ENCODE data around the gene TMCC1.
A peak's percentile ranks its signal among the peaks of the same experiment; 100 is the strongest.

TMCC1 gene

DNA sequence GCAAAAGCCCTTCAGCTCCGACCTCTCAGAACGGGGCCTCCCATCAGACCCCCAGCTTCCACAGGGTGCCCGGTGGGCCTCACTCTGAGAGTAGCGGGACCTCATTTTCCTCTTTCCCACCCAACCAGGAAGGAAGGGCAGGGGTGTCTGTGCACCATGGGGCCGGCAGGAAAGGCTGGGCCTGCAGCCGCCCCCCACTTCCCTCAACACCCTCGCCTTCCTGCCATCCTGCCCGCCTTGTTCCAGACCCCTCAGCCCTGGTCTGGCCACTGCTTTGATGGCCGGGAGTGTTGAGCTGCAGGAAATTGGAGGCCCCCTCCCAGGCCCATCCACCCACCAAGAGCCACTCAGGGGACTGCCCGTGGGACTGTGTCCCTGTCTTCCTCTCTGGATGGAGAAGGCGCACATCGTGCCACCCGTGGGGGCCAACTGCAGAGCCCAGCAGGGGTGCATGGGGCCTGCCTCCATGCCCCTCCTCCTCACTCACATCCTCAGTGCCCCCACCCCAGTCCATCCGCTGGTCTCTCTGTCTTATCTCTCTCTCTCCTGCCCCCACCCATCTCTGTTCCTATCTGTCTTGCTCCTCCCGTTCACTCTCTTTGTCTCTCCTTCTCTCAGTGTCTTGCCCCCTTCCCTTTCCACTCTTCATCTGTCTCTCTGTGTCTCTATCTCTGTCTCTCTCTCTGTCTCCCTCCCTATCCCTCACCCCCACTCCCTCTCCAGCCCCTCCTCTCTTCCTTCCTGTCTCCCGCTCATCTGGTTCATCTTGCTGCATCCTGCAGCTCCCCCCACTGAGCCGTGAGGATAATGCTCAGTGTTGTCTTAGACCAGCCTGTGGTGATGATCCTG lies 285.2 kb downstream of the TMCC1 start:
- DNase-seq (ENCODE audit: low read depth, low spot score), result no peak
- H3K27ac ChIP-seq, result no peak overlapping the region

GRCh38 chr3:129607391-129608068 lies 286.0 kb downstream of the TMCC1 start:
- Histone ChIP-seq H3K9me3 (ENCODE audit: low read depth, low read length) (no peaks in the 10 kb centered on the region), H3K27ac (peak overlapping the region; percentile 75), H3K9ac (ENCODE audit: insufficient read length) (peak overlapping the region; percentile 81), H3K36me3 (ENCODE audit: insufficient read depth, low read length) (no peaks in the 10 kb centered on the region), H3K4me3 (peak overlapping the region; percentile 84)
- TF ChIP-seq EZH2 (IDR thresholded peaks at IDR 0.05), result no peak
- TF ChIP-seq FOXP2 (optimal IDR thresholded peaks at IDR 0.05; ENCODE audit: control extremely low read depth, extremely low read length, insufficient read depth), result no peak
- TF ChIP-seq POLR2AphosphoS5 (IDR thresholded peaks at IDR 0.05; ENCODE audit: borderline replicate concordance, low read depth, low read length), result no peak
- DNase-seq (ENCODE audit: low read depth, low spot score), result no peak

More for the DNA sequence above, 285.2 kb downstream of the TMCC1 start:
- Histone ChIP-seq H3K4me3 (peak overlapping the region; percentile 84; the same call in 1 of the 2 replicates), H3K9ac (ENCODE audit: insufficient read length) (peak overlapping the region; percentile 81), H3K36me3 (ENCODE audit: insufficient read depth, low read length) (no peaks in the 10 kb centered on the region), H3K9me3 (ENCODE audit: low read depth, low read length) (no peaks in the 10 kb centered on the region)
- no peak for TF ChIP-seq POLR2AphosphoS5 (IDR thresholded peaks at IDR 0.05; ENCODE audit: borderline replicate concordance, low read depth, low read length)

DNA sequence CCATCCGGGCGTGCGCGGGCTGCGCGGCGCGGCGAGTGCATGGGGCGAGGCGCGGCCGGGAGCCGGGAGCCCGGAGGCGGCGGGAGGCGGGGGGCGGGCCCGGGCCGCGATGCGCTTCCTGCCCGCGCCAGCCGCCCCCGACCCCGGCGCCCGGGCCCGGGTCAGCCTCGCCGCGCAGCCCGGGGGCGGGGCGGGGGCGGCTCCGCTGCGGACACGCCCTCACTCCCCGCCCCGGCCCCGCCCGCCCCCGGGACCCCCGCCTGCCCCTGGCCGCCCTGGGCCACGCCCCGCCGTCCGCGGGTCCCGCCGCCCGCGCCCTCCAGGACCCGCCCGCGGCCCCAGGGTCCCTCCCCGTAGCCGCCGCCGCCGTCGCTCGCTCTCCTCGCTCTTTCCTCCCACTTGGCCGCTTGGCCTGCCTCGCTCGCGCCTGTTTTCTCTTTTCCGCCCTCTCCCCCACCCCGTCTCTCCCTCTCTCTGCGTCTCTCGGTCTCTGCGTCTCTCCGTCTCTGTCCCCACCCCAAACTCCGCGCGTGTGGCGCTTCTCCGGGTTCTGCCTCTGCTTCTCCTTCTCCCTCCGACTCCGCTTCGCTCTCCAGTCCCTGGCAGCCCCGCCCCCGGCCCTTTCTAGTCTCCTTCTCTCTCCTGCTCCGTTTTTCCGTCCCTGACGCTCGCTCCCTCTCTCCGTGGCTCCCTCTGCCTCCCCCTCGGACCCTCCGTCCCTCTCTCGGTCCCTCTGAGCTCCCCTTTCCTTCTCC lies 286.7 kb downstream of the TMCC1 start, which contains the start of gene PLXND1:
PLXND1 (minus strand) TSS at position 41 of the 755 bp plus-strand sequence; CDS start at position 4, 37 bp downstream.
- Histone ChIP-seq H3K36me3 (ENCODE audit: insufficient read depth, low read length) (no peaks in the 10 kb centered on the region), H3K27ac (peak within 1 kb of the TSS; percentile 75), H3K9ac (ENCODE audit: insufficient read length) (peak within 1 kb of the TSS; percentile 81), H3K9me3 (ENCODE audit: low read depth, low read length) (no peaks in the 10 kb centered on the region), H3K4me3 (peak within 1 kb of the TSS; percentile 96)
- TF ChIP-seq FOXP2 (optimal IDR thresholded peaks at IDR 0.05; ENCODE audit: control extremely low read depth, extremely low read length, insufficient read depth) (no peak), POLR2AphosphoS5 (IDR thresholded peaks at IDR 0.05; ENCODE audit: borderline replicate concordance, low read depth, low read length) (peak; percentile 53; the same call in 1 of the 2 replicates)
- DNase-seq (ENCODE audit: low read depth, low spot score), result no peak

DNA sequence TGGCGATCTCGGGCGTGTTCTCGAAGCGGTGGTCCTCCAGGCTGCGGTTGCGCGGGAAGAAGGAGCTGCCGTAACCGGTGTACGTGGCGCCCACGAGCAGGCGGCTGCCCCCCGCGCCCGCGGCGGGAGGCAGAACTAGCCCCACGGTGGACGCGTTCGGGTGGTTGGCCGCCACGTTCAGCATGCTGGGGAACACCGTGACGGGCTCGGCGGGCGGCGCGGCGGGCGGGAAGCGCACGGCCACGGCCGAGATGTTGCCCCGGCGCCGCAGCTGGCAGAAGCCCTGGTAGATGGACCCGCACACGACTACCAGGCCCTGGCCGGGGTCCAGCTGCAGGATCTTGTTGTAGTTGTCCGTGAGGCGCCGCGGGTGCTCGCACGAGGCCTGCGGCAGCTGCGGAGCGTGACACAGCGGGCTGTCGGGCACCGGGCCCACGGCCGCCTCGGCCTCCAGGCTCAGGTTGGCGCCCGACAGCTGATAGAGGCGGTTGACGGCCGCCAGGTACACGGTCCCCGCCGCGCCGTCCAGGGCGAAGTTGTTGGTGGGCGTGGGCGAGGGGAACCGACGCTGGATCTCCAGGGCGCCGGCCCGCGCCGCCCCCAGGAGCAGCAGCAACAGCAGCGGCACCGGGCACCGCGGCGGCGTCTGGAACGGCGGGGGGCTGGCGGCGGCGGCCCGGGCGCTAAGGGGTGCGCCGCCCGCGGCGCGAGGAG lies 287.4 kb downstream of the TMCC1 start:
- DNase-seq (ENCODE audit: low read depth, low spot score), result no peak
- Histone ChIP-seq H3K9me3 (ENCODE audit: low read depth, low read length) (no peaks in the 10 kb centered on the region), H3K36me3 (ENCODE audit: insufficient read depth, low read length) (no peaks in the 10 kb centered on the region), H3K9ac (ENCODE audit: insufficient read length) (peak overlapping the region; percentile 66), H3K4me3 (peak overlapping the region; percentile 96), H3K27ac (no peak overlapping the region)
- TF ChIP-seq EZH2 (IDR thresholded peaks at IDR 0.05) (no peak), FOXP2 (optimal IDR thresholded peaks at IDR 0.05; ENCODE audit: control extremely low read depth, extremely low read length, insufficient read depth) (no peak)

DNA sequence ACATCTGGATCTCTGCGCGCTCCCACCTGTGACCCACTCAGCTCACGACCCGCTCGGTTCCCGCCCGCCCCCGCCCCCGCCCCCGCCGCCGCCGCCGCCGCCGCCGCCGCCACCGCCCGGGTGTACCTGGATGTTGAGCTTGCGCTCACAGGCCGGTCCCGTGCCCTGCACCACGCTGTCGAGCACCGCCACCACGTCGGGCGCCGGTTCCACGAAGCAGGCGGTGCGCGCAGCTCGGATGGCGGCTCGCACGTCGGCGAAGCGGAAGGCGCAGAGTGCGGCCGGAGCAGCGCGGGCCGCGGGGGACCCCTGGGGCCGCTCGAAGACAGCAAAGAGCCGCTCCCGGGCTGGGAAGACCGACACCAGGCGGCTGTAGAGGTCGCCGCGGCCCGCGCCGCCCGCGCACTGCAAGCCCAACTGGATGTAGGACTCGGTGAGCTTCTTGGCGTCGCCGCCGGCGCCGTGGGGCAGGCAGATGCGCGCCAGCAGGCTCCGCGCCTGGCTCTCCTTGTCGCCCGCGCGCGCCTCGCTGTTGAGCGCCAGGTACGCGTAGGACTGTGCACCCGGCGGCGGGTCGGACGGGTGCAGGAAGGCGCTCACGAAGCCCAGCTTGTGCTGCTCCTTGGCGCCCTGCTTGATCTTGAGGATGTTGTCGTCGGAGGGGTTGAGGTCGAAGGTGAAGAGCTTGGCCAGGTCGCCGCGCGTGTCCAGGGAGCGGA lies 288.1 kb downstream of the TMCC1 start:
- no peaks in the 10 kb centered on the region for H3K36me3 ChIP-seq (ENCODE audit: insufficient read depth, low read length)
- DNase-seq (ENCODE audit: low read depth, low spot score), result no peak
- peak overlapping the region; percentile 96 for H3K4me3 ChIP-seq
- peak overlapping the region; percentile 66 for H3K9ac ChIP-seq (ENCODE audit: insufficient read length)
- TF ChIP-seq EZH2 (IDR thresholded peaks at IDR 0.05), result no peak
- TF ChIP-seq POLR2AphosphoS5 (IDR thresholded peaks at IDR 0.05; ENCODE audit: borderline replicate concordance, low read depth, low read length), result no peak
- no peak for TF ChIP-seq FOXP2 (optimal IDR thresholded peaks at IDR 0.05; ENCODE audit: control extremely low read depth, extremely low read length, insufficient read depth)
- no peak overlapping the region for H3K27ac ChIP-seq
- no peaks in the 10 kb centered on the region for H3K9me3 ChIP-seq (ENCODE audit: low read depth, low read length)

- H3K9me3 ChIP-seq (ENCODE audit: low read depth, low read length), result no peaks in the 10 kb centered on the region
- H3K9ac ChIP-seq (ENCODE audit: insufficient read length), result no peak overlapping the region
- no peaks in the 10 kb centered on the region for H3K36me3 ChIP-seq (ENCODE audit: insufficient read depth, low read length)
- H3K27ac ChIP-seq, result no peak overlapping the region
- peak overlapping the region; percentile 78 for H3K4me3 ChIP-seq
- TF ChIP-seq EZH2 (IDR thresholded peaks at IDR 0.05) (no peak), POLR2AphosphoS5 (IDR thresholded peaks at IDR 0.05; ENCODE audit: borderline replicate concordance, low read depth, low read length) (no peak), FOXP2 (optimal IDR thresholded peaks at IDR 0.05; ENCODE audit: control extremely low read depth, extremely low read length, insufficient read depth) (no peak)
- DNase-seq (ENCODE audit: low read depth, low spot score), result no peak
These were observed 288.7 kb downstream of the TMCC1 start for GRCh38 chr3:129604767-129605166.

GRCh38 chr3:129603991-129604749 lies 289.3 kb downstream of the TMCC1 start:
- Histone ChIP-seq H3K9me3 (ENCODE audit: low read depth, low read length) (no peaks in the 10 kb centered on the region), H3K4me3 (peak overlapping the region; percentile 78), H3K36me3 (ENCODE audit: insufficient read depth, low read length) (no peaks in the 10 kb centered on the region), H3K9ac (ENCODE audit: insufficient read length) (no peak overlapping the region), H3K27ac (no peak overlapping the region)
- no peak for TF ChIP-seq EZH2 (IDR thresholded peaks at IDR 0.05)
- TF ChIP-seq POLR2AphosphoS5 (IDR thresholded peaks at IDR 0.05; ENCODE audit: borderline replicate concordance, low read depth, low read length), result no peak
- TF ChIP-seq FOXP2 (optimal IDR thresholded peaks at IDR 0.05; ENCODE audit: control extremely low read depth, extremely low read length, insufficient read depth), result no peak
- DNase-seq (ENCODE audit: low read depth, low spot score), result no peak
